C4-2B (cell line): ENCODE results near the gene FOSB.
"Not testable (repeated sequence)": the region's sequence is repeated elsewhere in the genome, so short reads cannot be mapped to it uniquely, and the experiment has no call there.

Experiments used
- ZFX ChIP-seq: fragments of 450-650 bp; IDR thresholded peaks from 2 replicates; pipeline ENCODE4 v1.6.1; 2017
- TF ChIP-seq, protein P1 (sequence below): fragments of 450-650 bp; conservative IDR thresholded peaks from 2 replicates; pipeline ENCODE4 v1.5.1; 2017; ENCODE audit warnings: mild to moderate bottlenecking

DNA sequence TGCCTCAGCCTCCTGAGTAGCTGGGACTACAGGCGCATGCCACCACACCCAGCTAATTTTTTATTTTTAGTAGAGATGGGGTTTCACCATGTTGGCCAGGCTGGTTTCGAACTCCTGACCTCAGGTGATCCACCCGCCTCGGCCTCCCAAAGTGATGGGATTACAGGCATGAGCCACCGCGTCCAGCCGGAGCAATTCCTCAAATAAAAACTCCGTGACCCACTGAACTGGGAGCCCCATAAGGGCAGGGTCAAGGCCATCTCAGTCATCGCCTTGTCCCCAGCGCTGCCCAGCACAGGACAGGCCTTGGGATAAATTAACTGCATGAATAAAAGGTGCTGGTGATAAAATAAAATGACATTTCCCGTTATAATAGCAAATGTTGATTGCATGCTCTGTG is 37.9 kb upstream of the FOSB start:
- TF ChIP-seq, protein P1, sequence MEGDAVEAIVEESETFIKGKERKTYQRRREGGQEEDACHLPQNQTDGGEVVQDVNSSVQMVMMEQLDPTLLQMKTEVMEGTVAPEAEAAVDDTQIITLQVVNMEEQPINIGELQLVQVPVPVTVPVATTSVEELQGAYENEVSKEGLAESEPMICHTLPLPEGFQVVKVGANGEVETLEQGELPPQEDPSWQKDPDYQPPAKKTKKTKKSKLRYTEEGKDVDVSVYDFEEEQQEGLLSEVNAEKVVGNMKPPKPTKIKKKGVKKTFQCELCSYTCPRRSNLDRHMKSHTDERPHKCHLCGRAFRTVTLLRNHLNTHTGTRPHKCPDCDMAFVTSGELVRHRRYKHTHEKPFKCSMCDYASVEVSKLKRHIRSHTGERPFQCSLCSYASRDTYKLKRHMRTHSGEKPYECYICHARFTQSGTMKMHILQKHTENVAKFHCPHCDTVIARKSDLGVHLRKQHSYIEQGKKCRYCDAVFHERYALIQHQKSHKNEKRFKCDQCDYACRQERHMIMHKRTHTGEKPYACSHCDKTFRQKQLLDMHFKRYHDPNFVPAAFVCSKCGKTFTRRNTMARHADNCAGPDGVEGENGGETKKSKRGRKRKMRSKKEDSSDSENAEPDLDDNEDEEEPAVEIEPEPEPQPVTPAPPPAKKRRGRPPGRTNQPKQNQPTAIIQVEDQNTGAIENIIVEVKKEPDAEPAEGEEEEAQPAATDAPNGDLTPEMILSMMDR: not testable (repeated sequence)
- TF ChIP-seq ZFX: not testable (repeated sequence)
